ENCODE data around the gene COL4A2.

DNA sequence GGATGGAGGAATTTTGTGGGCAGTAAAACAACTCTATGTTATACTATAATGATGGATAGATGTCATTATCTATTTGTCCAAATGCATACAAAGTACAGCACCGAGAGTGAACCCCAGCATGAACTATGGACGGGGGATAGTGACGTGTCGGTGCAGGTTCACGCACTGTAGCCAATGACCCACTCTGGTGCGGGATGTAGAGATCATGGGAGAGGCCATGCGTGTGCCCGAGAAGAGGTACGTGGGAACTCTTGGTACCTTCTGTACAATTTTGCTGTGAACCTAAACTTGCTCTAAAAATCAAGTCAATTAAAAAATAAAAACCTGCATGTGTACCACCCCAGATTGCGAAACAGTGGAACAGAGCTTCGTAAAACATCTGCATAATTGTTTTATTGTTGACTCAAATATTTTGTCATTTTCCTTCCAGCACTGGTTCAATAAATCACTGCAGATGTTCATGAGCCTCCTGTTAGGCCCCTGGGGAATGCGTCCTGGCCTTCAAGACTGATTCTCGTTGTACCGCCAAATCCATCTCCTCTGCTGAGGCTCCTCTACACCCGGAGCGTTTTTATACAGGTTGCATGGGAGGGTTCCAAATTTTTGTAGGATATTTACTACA lies 31.0 kb upstream of the COL4A2 start:
- TF ChIP-seq EZH2 (IDR thresholded peaks at IDR 0.05; ENCODE audit: insufficient read depth, poor library complexity, severe bottlenecking) (no peak), EZH2phosphoT487 (IDR thresholded peaks at IDR 0.05; ENCODE audit: insufficient read depth, low read depth) (no peak)
